Fibroblast of the aortic adventitia (primary cell): ENCODE data around the gene CCDC97. TPM values are rescaled to one million over a fixed set of nuclear protein-coding genes. Genes with fewer than 3 reads are reported as not detected.
A peak's percentile ranks its signal among the peaks of the same experiment; 100 is the strongest.

Experiments used
- DNase-seq: peaks from one replicate; pipeline ENCODE4 v3.0.0-alpha.2; 2010; ENCODE audit warnings: low read depth
- H3K4me3 ChIP-seq: 2 replicates; pipeline ENCODE4 v1.5.1; 2011; ENCODE audit warnings: low read depth, mild to moderate bottlenecking, control low read depth, low read length, moderate library complexity
- CTCF ChIP-seq: IDR thresholded peaks from 2 replicates; pipeline ENCODE4 v1.5.1; 2011; ENCODE audit warnings: mild to moderate bottlenecking, low read length, control low read depth, inconsistent platforms; ENCODE audit not compliant: insufficient read depth
- total RNA-seq: library from RNA; depleted of rRNA; stranded (reverse); fragments of >200 nt; gene quantifications from 2 replicates; pipeline ENCODE4 v1.2.3, GENCODE V29; 2012; ENCODE audit warnings: low replicate concordance

The CCDC97 gene
- total RNA-seq, 1 donor, result 11.4 TPM

GRCh38 chr19:41351339-41352245 is 41.6 kb downstream of the CCDC97 start:
- DNase-seq, result peak; percentile 53
- no peak for TF ChIP-seq CTCF
- H3K4me3 ChIP-seq, result peak overlapping the region; percentile 93

- no peak for TF ChIP-seq CTCF
These were observed 42.3 kb downstream of the CCDC97 start for GRCh38 chr19:41352279-41352608.

GRCh38 chr19:41352609-41353465 is 42.9 kb downstream of the CCDC97 start:
- peak; percentile 52 for TF ChIP-seq CTCF
- peak overlapping the region; percentile 93 for H3K4me3 ChIP-seq
- peak; percentile 46 for DNase-seq

More at GRCh38 chr19:41352279-41352608, 42.3 kb downstream of the CCDC97 start:
- peak overlapping the region; percentile 93 for H3K4me3 ChIP-seq
- no peak for DNase-seq

GRCh38 chr19:41353466-41354342 is 43.7 kb downstream of the CCDC97 start, which contains the start of gene TGFB1:
TGFB1 (minus strand) TSS chr19:41353922; CDS start chr19:41353044, 878 bp downstream.
- TF ChIP-seq CTCF, result peak; percentile 91

GRCh38 chr19:41354343-41354953 is 44.5 kb downstream of the CCDC97 start:
- peak overlapping the region; percentile 62 for H3K4me3 ChIP-seq

More at GRCh38 chr19:41353466-41354342, 43.7 kb downstream of the CCDC97 start, which contains the start of gene TGFB1:
- peak; percentile 88 for DNase-seq
- H3K4me3 ChIP-seq, result peak within 1 kb of the TSS; percentile 93

More at GRCh38 chr19:41354343-41354953, 44.5 kb downstream of the CCDC97 start:
- no peak for TF ChIP-seq CTCF
- no peak for DNase-seq
